ENCODE results near the gene WNT9B. TPM values are rescaled to one million over a fixed set of nuclear protein-coding genes. Genes with fewer than 3 reads are reported as not detected.

Gene WNT9B
- total RNA-seq, 3 donors from 2014 or later: 2.0 to 2.4 TPM; not detected in 1

GRCh38 chr17:46866325-46866724 lies 14.9 kb downstream of the WNT9B start:
- Histone ChIP-seq H3K36me3 (no peaks in the 10 kb centered on the region), H3K27ac (no peak overlapping the region), H3K27me3 (peaks cover 0 to 5% of the 10 kb centered on the region in 2 donors), H3K4me1 (no peaks in the 10 kb centered on the region), H3K4me3 (no peak overlapping the region), H3K9me3 (no peaks in the 10 kb centered on the region)
- intact Hi-C loops (cut with DNase I; ENCODE audit: low total_unique reads): no loop called here
- DNase-seq (ENCODE audit: low spot score in 2 of 2): no peak
- TF ChIP-seq POLR2A (IDR thresholded peaks at IDR 0.05) (no peak), CTCF (IDR thresholded peaks at IDR 0.05) (no peak), POLR2AphosphoS5 (IDR thresholded peaks at IDR 0.05) (no peak)

GRCh38 chr17:46866747-46867146 lies 15.4 kb downstream of the WNT9B start:
- Histone ChIP-seq H3K4me1 (no peaks in the 10 kb centered on the region), H3K27ac (no peak overlapping the region), H3K27me3 (peaks cover 0 to 5% of the 10 kb centered on the region in 2 donors), H3K36me3 (no peaks in the 10 kb centered on the region), H3K9me3 (no peaks in the 10 kb centered on the region), H3K4me3 (no peak overlapping the region)
- DNase-seq (ENCODE audit: low spot score in 2 of 2): no peak
- intact Hi-C loops (cut with DNase I; ENCODE audit: low total_unique reads): no loop called here
- no peak for TF ChIP-seq POLR2A (IDR thresholded peaks at IDR 0.05)

DNA sequence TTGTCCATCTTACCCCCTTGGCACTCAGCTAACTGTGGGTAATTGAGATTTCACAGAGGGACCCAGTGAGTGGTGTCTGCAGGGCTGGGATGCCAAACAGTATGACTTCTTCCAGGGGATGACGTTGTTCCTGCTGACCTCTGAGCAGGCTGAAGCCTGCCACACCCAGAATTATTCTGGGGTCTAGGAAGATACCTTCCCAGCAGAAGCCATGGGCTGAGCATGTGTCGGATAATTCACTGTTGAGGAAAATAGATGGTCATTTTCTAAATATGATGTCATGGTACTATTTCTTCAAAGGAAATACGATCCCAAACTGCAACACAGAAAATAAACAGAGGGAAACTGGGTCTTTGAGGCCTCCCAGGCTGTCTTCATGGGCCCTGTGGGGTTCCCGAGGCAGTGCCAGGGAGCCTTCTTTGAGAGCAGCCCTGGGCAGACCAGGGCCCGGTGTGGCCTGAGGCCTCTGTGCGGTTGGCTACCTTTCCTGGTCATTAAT lies 17.4 kb downstream of the WNT9B start:
- Histone ChIP-seq H3K27ac (no peak overlapping the region), H3K9me3 (no peaks in the 10 kb centered on the region), H3K4me3 (no peak overlapping the region), H3K36me3 (no peaks in the 10 kb centered on the region), H3K27me3 (peaks cover 0 to 3% of the 10 kb centered on the region in 2 donors), H3K4me1 (no peaks in the 10 kb centered on the region)
- DNase-seq (ENCODE audit: low spot score in 2 of 2): no peak
- no peak for TF ChIP-seq CTCF (IDR thresholded peaks at IDR 0.05)
- no peak for TF ChIP-seq POLR2A (IDR thresholded peaks at IDR 0.05)
- no peak for TF ChIP-seq POLR2AphosphoS5 (IDR thresholded peaks at IDR 0.05)
- intact Hi-C loops (cut with DNase I; ENCODE audit: low total_unique reads): no loop called here

DNA sequence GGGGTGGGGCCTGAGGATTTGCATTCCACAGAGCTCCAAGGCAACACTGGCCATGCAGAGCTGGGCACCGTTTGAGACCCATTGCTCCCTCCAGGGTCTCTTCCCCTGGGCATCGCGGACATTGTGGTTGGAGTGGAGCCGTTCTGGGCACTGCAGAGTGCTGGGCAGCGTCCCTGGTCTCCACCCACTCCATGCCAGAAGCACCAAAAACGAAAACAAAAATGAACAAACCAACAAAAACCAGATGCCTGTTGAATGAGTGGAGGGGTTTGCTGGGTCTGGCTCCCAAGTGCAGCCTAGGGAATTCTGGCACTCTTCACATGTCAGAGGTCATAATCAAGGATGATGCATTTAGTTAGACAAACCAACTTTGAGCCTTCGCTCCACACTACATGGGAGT lies 17.9 kb downstream of the WNT9B start:
- DNase-seq (ENCODE audit: low spot score in 2 of 2): no peak
- no peaks in the 10 kb centered on the region for H3K4me1 ChIP-seq
- no peak overlapping the region for H3K27ac ChIP-seq
- intact Hi-C loops (cut with DNase I; ENCODE audit: low total_unique reads): no loop called here
- no peaks in the 10 kb centered on the region for H3K27me3 ChIP-seq
- no peak for TF ChIP-seq CTCF (IDR thresholded peaks at IDR 0.05)
- no peak for TF ChIP-seq POLR2AphosphoS5 (IDR thresholded peaks at IDR 0.05)
- no peak for TF ChIP-seq POLR2A (IDR thresholded peaks at IDR 0.05)
- no peak overlapping the region for H3K4me3 ChIP-seq
- no peaks in the 10 kb centered on the region for H3K9me3 ChIP-seq
- no peaks in the 10 kb centered on the region for H3K36me3 ChIP-seq

GRCh38 chr17:46869975-46870803 lies 18.8 kb downstream of the WNT9B start:
- TF ChIP-seq POLR2A (IDR thresholded peaks at IDR 0.05) (no peak), CTCF (IDR thresholded peaks at IDR 0.05) (no peak), POLR2AphosphoS5 (IDR thresholded peaks at IDR 0.05) (no peak)
- Histone ChIP-seq H3K4me1 (no peaks in the 10 kb centered on the region), H3K27me3 (no peaks in the 10 kb centered on the region), H3K27ac (no peak overlapping the region), H3K4me3 (no peak overlapping the region), H3K9me3 (no peaks in the 10 kb centered on the region), H3K36me3 (no peaks in the 10 kb centered on the region)
- DNase-seq (ENCODE audit: low spot score in 2 of 2): no peak
- intact Hi-C loops (cut with DNase I; ENCODE audit: low total_unique reads): no loop called here
